HUES6 (cell line): Measurements from ENCODE around the gene MGST3.
"Not testable (repeated sequence)": the region's sequence is repeated elsewhere in the genome, so short reads cannot be mapped to it uniquely, and the experiment has no call there.

Source experiments
- H3K27ac ChIP-seq: 2 replicates; pipeline ENCODE4 v1.7.0; 2013; ENCODE audit warnings: low read depth, mild to moderate bottlenecking, low read length, inconsistent platforms
- H3K27me3 ChIP-seq: 2 replicates; pipeline ENCODE4 v1.6.1; 2013; ENCODE audit warnings: low read length; ENCODE audit not compliant: control insufficient read depth, insufficient read depth
- H3K36me3 ChIP-seq: 2 replicates; pipeline ENCODE4 v1.6.1; 2013; ENCODE audit warnings: low read length; ENCODE audit not compliant: control insufficient read depth, insufficient read depth
- H3K4me1 ChIP-seq: 2 replicates; pipeline ENCODE4 v1.6.1; 2013; ENCODE audit warnings: low read length; ENCODE audit not compliant: control insufficient read depth, insufficient read depth
- H3K4me3 ChIP-seq: 2 replicates; pipeline ENCODE4 v1.5.1; 2013; ENCODE audit warnings: low read depth, low read length
- H3K9ac ChIP-seq: one replicate; pipeline ENCODE4 v1.6.1; 2013; ENCODE audit warnings: mild to moderate bottlenecking, low read length
- H3K9me3 ChIP-seq: 2 replicates; pipeline ENCODE4 v1.6.1; 2013; ENCODE audit warnings: low read depth, low read length; ENCODE audit not compliant: control insufficient read depth, insufficient read depth

Gene MGST3

GRCh38 chr1:165699577-165699976 lies 68.5 kb downstream of the MGST3 start:
- no peak overlapping the region for H3K9ac ChIP-seq
- H3K27me3 ChIP-seq, result no peaks in the 10 kb centered on the region
- H3K36me3 ChIP-seq, result peaks cover under 1% of the 10 kb centered on the region; the same call in 1 of the 2 replicates
- H3K4me3 ChIP-seq, result no peak overlapping the region
- no peak overlapping the region for H3K27ac ChIP-seq
- no peaks in the 10 kb centered on the region for H3K4me1 ChIP-seq
- H3K9me3 ChIP-seq, result no peaks in the 10 kb centered on the region

- not testable (repeated sequence) for H3K27me3 ChIP-seq, H3K36me3 ChIP-seq, H3K9me3 ChIP-seq, H3K4me3 ChIP-seq, H3K4me1 ChIP-seq, H3K27ac ChIP-seq, H3K9ac ChIP-seq
Measured at GRCh38 chr1:165701922-165702321, 70.9 kb downstream of the MGST3 start.

GRCh38 chr1:165703648-165704047 lies 72.6 kb downstream of the MGST3 start:
- H3K27ac ChIP-seq, result no peak overlapping the region
- H3K36me3 ChIP-seq, result no peaks in the 10 kb centered on the region
- no peaks in the 10 kb centered on the region for H3K27me3 ChIP-seq
- no peak overlapping the region for H3K4me3 ChIP-seq
- H3K9me3 ChIP-seq, result no peaks in the 10 kb centered on the region
- H3K9ac ChIP-seq, result no peak overlapping the region
- H3K4me1 ChIP-seq, result no peaks in the 10 kb centered on the region
